ENCODE results near the gene IL1RAPL2. TPM values are rescaled to one million over a fixed set of nuclear protein-coding genes. Genes with fewer than 3 reads are reported as not detected.

IL1RAPL2 gene
- total RNA-seq, 1 donor from 2014 or later: not detected

GRCh38 chrX:104806346-104806745, 240.3 kb downstream of the IL1RAPL2 start:
- Histone ChIP-seq H3K27me3 (no peaks in the 10 kb centered on the region), H3K4me1 (no peaks in the 10 kb centered on the region), H3K4me3 (no peak overlapping the region), H3K36me3 (no peaks in the 10 kb centered on the region), H3K27ac (no peak overlapping the region), H3K9me3 (no peaks in the 10 kb centered on the region)
- TF ChIP-seq CTCF (IDR thresholded peaks at IDR 0.05): no peak
- no peak for ATAC-seq
- no peak for DNase-seq
- intact Hi-C loops (cut with DNase I): no loop called here

- intact Hi-C loops (cut with DNase I): no loop called here
- TF ChIP-seq CTCF (IDR thresholded peaks at IDR 0.05): no peak
- Histone ChIP-seq H3K4me3 (no peak overlapping the region), H3K27me3 (no peaks in the 10 kb centered on the region), H3K36me3 (no peaks in the 10 kb centered on the region), H3K4me1 (no peaks in the 10 kb centered on the region), H3K27ac (no peak overlapping the region), H3K9me3 (no peaks in the 10 kb centered on the region)
- ATAC-seq (no peak), DNase-seq (no peak)
Measured at GRCh38 chrX:104833401-104833800, 267.4 kb downstream of the IL1RAPL2 start.

- Histone ChIP-seq H3K4me1 (no peaks in the 10 kb centered on the region), H3K27me3 (no peaks in the 10 kb centered on the region), H3K4me3 (no peak overlapping the region), H3K27ac (no peak overlapping the region), H3K9me3 (no peaks in the 10 kb centered on the region), H3K36me3 (no peaks in the 10 kb centered on the region)
- ATAC-seq (no peak), DNase-seq (no peak)
- intact Hi-C loops (cut with DNase I): no loop called here
- TF ChIP-seq CTCF (IDR thresholded peaks at IDR 0.05): no peak
Measured at GRCh38 chrX:104842646-104843045, 276.6 kb downstream of the IL1RAPL2 start.

- ATAC-seq: no peak
- intact Hi-C loops (cut with DNase I): no loop called here
- TF ChIP-seq CTCF (IDR thresholded peaks at IDR 0.05): no peak
Measured at GRCh38 chrX:104852241-104852640, 286.2 kb downstream of the IL1RAPL2 start.

GRCh38 chrX:104854188-104854587, 288.2 kb downstream of the IL1RAPL2 start:
- H3K27me3 ChIP-seq: no peaks in the 10 kb centered on the region
- intact Hi-C loops (cut with DNase I): no loop called here
- DNase-seq: no peak
- no peak overlapping the region for H3K27ac ChIP-seq
- no peak for ATAC-seq
- no peaks in the 10 kb centered on the region for H3K36me3 ChIP-seq
- TF ChIP-seq CTCF (IDR thresholded peaks at IDR 0.05): no peak
- no peaks in the 10 kb centered on the region for H3K4me1 ChIP-seq
- H3K9me3 ChIP-seq: no peaks in the 10 kb centered on the region
- no peak overlapping the region for H3K4me3 ChIP-seq

More at GRCh38 chrX:104852241-104852640, 286.2 kb downstream of the IL1RAPL2 start:
- DNase-seq: no peak
- H3K9me3 ChIP-seq: no peaks in the 10 kb centered on the region
- no peaks in the 10 kb centered on the region for H3K36me3 ChIP-seq
- no peaks in the 10 kb centered on the region for H3K27me3 ChIP-seq
- H3K4me1 ChIP-seq: no peaks in the 10 kb centered on the region
- H3K27ac ChIP-seq: no peak overlapping the region
- H3K4me3 ChIP-seq: no peak overlapping the region

GRCh38 chrX:104854790-104855340, 288.9 kb downstream of the IL1RAPL2 start:
- DNase-seq (no peak), ATAC-seq (no peak)
- Histone ChIP-seq H3K27ac (no peak overlapping the region), H3K4me1 (no peaks in the 10 kb centered on the region), H3K9me3 (no peaks in the 10 kb centered on the region), H3K36me3 (no peaks in the 10 kb centered on the region), H3K27me3 (no peaks in the 10 kb centered on the region), H3K4me3 (no peak overlapping the region)
- no peak for TF ChIP-seq CTCF (IDR thresholded peaks at IDR 0.05)
- intact Hi-C loops (cut with DNase I): no loop called here
